MCF 10A (cell line): ENCODE measurements around the gene TUBA4A. TPM values are rescaled to one million over a fixed set of nuclear protein-coding genes. Genes with fewer than 3 reads are reported as not detected.

Experiments used
- BruUV-seq: library from RNA; stranded (reverse); fragments of 400-500 nt; replicated peaks from 2 replicates; lab custom pipeline; 2021; lab: Mats Ljungman, UMichigan
- CTCF ChIA-PET: fragments of 300-600 bp; sonication (Branson Sonifier 250); formaldehyde crosslinking; extraction: SDS; loops from one replicate; lab custom pipeline; 2021; ENCODE audit warnings: antibody characterized with exemption, inconsistent platforms; lab: Yijun Ruan, JAX
- POLR2A ChIA-PET: fragments of 300-600, 350-650 bp; sonication (Branson Sonifier 250); formaldehyde crosslinking; extraction: SDS; loops from one replicate; lab custom pipeline; 2020; ENCODE audit warnings: antibody characterized with exemption, inconsistent platforms; lab: Yijun Ruan, JAX
- DNase-seq: peaks from one replicate; pipeline ENCODE4 v3.0.0-alpha.2; 2018; ENCODE audit not compliant: unreplicated experiment
- H3K27ac Mint-ChIP-seq: one replicate; pipeline ENCODE4 v1.8.0; 2022; ENCODE audit warnings: mild to moderate bottlenecking, low read depth, mixed read lengths; ENCODE audit not compliant: unreplicated experiment
- H3K27me3 Mint-ChIP-seq: one replicate; pipeline ENCODE4 v1.8.0; 2022; ENCODE audit warnings: mixed read lengths; ENCODE audit not compliant: insufficient read depth, unreplicated experiment
- H3K36me3 Mint-ChIP-seq: one replicate; pipeline ENCODE4 v1.8.0; 2022; ENCODE audit warnings: mild to moderate bottlenecking, moderate library complexity, mixed read lengths; ENCODE audit not compliant: insufficient read depth, unreplicated experiment
- H3K4me1 Mint-ChIP-seq: one replicate; pipeline ENCODE4 v1.8.0; 2022; ENCODE audit warnings: mixed read lengths; ENCODE audit not compliant: insufficient read depth, unreplicated experiment
- H3K4me3 Mint-ChIP-seq: one replicate; pipeline ENCODE4 v1.8.0; 2022; ENCODE audit warnings: mild to moderate bottlenecking, moderate library complexity, mixed read lengths; ENCODE audit not compliant: unreplicated experiment
- H3K9me3 Mint-ChIP-seq: one replicate; pipeline ENCODE4 v1.8.0; 2022; ENCODE audit warnings: mixed read lengths; ENCODE audit not compliant: unreplicated experiment
- CTCF ChIP-seq: fragments of 200-600 bp; IDR thresholded peaks from one replicate; pipeline ENCODE4 v1.8.0; 2022; ENCODE audit warnings: antibody characterized with exemption, mild to moderate bottlenecking; ENCODE audit not compliant: unreplicated experiment
- intact Hi-C: fragments of 100-400 bp; cut with micrococcal nuclease; formaldehyde crosslinking; loops from 2 replicates; pipeline ENCODE4 v1.14.1; 2022
- total RNA-seq: library from RNA; stranded (reverse); gene quantifications from 2 replicates; pipeline ENCODE4 v1.2.3, GENCODE V29; 2022

Gene TUBA4A
- total RNA-seq, 1 experiment from 2014 or later = 80.5 TPM

GRCh38 chr2:219225350-219225749 is 28.4 kb downstream of the TUBA4A start:
- no peak overlapping the region for H3K4me3 Mint-ChIP-seq
- no peaks in the 10 kb centered on the region for H3K27me3 Mint-ChIP-seq
- H3K4me1 Mint-ChIP-seq = peaks cover 12% of the 10 kb centered on the region
- BruUV-seq = no TSS peak
- DNase-seq = no peak
- TF ChIP-seq CTCF = no peak
- ChIA-PET POLR2A (interaction anchor here (1.6 to 2.9 kb wide), 3 partner anchors 18 to 19 kb away, joined by 5 to 13 read pairs (median 6); partner anchors contain the start of genes GLB1L, STK16 and ZFAND2B), CTCF (interaction anchor here (0.7 to 1.5 kb wide), 3 partner anchors 61 to 73 kb away, joined by 3 to 5 read pairs (median 4); no protein-coding TSS in a partner anchor)
- H3K9me3 Mint-ChIP-seq = no peaks in the 10 kb centered on the region
- intact Hi-C loops = no loop called here
- H3K36me3 Mint-ChIP-seq = peaks cover 56% of the 10 kb centered on the region
- peak overlapping the region; percentile 57 for H3K27ac Mint-ChIP-seq

- intact Hi-C loops = no loop called here
- no peak for TF ChIP-seq CTCF
- H3K36me3 Mint-ChIP-seq = peaks cover 48% of the 10 kb centered on the region
- no TSS peak for BruUV-seq
- H3K4me3 Mint-ChIP-seq = no peak overlapping the region
- no peaks in the 10 kb centered on the region for H3K27me3 Mint-ChIP-seq
- CTCF ChIA-PET = interaction anchor here (0.6 kb wide), 1 partner anchor 50 kb away, joined by 3 read pairs; no protein-coding TSS in a partner anchor
- H3K4me1 Mint-ChIP-seq = peaks cover 12% of the 10 kb centered on the region
- POLR2A ChIA-PET = interaction anchor here (1.6 kb wide), 2 partner anchors 17 to 21 kb away, joined by 5 to 6 read pairs; partner anchors contain the start of genes GLB1L, STK16 and ZFAND2B
- DNase-seq = no peak
- no peak overlapping the region for H3K27ac Mint-ChIP-seq
- no peaks in the 10 kb centered on the region for H3K9me3 Mint-ChIP-seq
Observed at GRCh38 chr2:219223831-219224610, 29.7 kb downstream of the TUBA4A start.

GRCh38 chr2:219221957-219222518 is 31.7 kb downstream of the TUBA4A start:
- TF ChIP-seq CTCF = no peak
- peaks cover 50% of the 10 kb centered on the region for H3K36me3 Mint-ChIP-seq
- ChIA-PET CTCF (interaction anchor here (0.6 to 2.9 kb wide), 4 partner anchors 27 to 146 kb away, joined by 3 to 17 read pairs (median 3); no protein-coding TSS in a partner anchor), POLR2A (interaction anchor here (0.6 to 1.2 kb wide), 3 partner anchors 23 to 71 kb away, joined by 3 to 4 read pairs (median 3); partner anchors contain the start of genes DNAJB2 and GLB1L)
- DNase-seq = no peak
- no TSS peak for BruUV-seq
- no peak overlapping the region for H3K4me3 Mint-ChIP-seq
- intact Hi-C loops = no loop called here
- H3K27me3 Mint-ChIP-seq = no peaks in the 10 kb centered on the region
- no peaks in the 10 kb centered on the region for H3K4me1 Mint-ChIP-seq
- no peak overlapping the region for H3K27ac Mint-ChIP-seq
- H3K9me3 Mint-ChIP-seq = no peaks in the 10 kb centered on the region
